GM18870 (cell line): ENCODE data around the gene RAD51B.

Experiments
- ATAC-seq: cut with Tn5 transposase; IDR thresholded peaks from one replicate; pipeline ENCODE4 v1.9.1; 2021; ENCODE audit warnings: moderate library complexity; ENCODE audit not compliant: unreplicated experiment

The RAD51B gene

GRCh38 chr14:67833403-67833802 lies 13.8 kb downstream of the RAD51B start:
- ATAC-seq, result no peak

DNA sequence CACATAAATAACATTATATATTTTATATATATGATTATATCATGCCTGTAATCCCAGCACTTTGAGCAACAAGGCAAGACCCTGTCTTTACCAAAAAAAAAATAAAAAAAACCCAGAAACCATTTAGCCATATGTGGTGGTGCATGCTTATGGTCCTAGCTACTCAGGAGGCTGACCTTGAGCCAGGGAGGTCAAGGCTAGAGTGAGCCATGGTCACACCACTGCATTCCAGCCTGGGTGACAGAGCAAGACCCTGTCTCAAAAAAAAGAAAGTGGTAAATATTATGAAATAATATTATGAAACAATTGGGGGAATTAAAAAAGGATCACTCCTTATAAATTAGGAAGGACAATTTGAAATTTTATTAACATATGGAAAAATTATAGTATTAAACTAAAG lies 16.0 kb downstream of the RAD51B start:
- ATAC-seq, result no peak

DNA sequence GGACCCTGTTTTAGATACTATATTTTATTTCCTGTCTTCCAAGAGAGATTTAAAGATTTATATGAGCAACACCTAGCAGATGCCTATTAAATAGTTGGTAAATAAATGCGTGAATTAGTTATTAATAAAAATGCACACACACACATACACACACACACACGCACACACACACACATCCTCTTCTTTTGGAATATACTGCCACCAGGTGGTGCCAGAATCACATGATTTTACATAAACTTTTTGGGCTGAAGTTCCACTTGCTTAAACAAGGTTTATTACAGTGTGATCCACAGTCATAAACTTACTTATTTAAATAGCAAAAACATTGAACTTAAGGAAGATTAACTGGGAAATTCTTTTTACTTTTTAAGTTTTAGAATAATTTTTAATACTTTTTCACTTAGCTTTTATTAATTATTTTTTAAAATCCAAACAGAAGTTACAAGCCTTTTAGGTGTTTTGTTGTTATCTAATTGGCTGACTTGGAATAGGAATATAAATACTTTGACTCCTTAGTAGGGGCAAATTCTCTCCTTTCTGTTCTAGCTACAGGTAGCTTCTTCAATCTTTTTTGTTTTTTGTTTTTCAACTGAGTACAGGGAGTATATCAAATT lies 17.5 kb downstream of the RAD51B start:
- ATAC-seq, result no peak

DNA sequence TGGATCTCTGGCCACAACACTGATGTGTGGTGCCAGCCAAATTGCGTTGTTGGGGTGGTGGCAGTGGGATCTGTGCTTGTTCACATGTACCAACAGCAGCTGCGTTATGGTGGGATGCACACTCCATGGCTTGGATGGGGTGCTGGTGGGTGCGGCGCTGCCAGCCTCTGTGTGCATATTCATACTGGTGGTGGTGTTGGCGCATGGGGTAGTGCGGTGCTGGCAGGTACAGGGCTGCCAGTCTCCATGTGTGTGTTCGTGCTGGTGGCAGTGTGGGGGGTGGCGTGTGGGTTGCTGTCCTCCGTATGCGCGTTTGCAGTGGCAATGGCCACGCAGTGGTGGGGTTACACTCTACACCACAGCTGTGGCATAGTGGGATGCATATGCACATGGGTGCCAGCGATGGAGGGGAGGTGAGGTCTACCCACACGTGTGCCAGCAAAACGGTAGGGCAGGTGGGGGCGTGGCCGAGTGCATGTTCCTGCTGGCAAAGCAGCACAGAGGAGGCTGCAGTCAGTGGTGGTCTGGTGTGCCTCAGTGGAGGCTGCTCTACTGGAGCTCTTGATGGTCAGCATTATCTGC lies 26.5 kb downstream of the RAD51B start:
- ATAC-seq, result no peak

DNA sequence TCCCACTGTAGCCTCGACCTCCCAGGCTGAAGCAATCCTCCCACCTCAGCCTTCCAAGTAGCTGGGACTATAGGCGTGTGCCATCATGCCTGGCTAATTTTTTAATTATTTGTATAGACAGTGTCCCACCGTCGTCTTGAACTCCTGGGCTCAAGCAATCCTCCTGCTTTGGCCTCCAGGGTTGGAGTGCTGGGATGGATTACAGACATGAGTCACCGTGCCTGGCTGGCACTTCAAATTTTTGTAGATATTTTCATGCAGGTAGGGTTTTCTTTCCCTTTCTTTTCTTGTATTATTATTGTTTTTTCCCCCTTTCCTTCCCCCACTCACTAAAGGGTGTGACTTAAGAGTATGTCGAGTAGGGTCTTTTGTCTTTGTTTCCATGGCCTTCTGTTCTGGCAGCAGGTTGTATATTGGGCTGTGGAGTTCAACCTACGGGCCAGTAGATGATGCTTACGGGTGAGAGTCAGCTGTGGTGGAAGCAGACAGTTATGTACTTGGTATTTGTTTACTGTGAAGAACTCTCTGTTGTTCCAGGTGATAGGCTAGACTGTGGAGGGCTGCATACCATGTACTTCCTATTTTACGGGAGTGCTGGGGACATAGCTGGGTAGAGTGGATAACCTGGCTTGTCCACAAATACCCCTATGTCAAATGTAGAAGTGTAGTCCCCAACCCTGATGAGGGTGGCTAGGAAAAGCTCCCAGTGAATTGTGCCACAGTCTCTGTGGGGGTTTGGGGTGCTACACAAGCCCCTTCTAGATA lies 30.7 kb downstream of the RAD51B start:
- ATAC-seq, result no peak

GRCh38 chr14:67851785-67852410 lies 32.3 kb downstream of the RAD51B start:
- ATAC-seq, result no peak

GRCh38 chr14:67852926-67853604 lies 33.5 kb downstream of the RAD51B start:
- ATAC-seq, result no peak

DNA sequence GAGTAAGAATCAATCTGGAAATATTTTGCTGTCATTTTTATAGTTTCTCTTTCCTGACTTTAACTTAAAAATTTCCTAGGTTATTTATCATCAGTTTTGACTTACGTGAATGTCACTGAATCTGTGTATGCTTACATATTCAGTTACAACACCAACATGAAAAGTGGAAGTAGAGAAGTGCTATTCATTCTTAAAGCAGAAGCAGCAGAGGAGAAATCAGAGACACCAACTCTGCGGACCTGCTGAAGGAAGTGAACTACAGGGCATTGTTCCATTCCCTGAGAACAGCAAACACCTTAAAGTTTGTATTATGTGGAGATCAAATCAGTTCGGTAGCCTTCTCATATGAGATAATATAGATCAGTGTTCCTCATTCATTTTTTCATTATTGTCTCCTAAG lies 34.1 kb downstream of the RAD51B start:
- ATAC-seq, result no peak

GRCh38 chr14:67856827-67857226 lies 37.2 kb downstream of the RAD51B start:
- no peak for ATAC-seq

- ATAC-seq, result no peak
These were observed 38.3 kb downstream of the RAD51B start for GRCh38 chr14:67857778-67858350.

DNA sequence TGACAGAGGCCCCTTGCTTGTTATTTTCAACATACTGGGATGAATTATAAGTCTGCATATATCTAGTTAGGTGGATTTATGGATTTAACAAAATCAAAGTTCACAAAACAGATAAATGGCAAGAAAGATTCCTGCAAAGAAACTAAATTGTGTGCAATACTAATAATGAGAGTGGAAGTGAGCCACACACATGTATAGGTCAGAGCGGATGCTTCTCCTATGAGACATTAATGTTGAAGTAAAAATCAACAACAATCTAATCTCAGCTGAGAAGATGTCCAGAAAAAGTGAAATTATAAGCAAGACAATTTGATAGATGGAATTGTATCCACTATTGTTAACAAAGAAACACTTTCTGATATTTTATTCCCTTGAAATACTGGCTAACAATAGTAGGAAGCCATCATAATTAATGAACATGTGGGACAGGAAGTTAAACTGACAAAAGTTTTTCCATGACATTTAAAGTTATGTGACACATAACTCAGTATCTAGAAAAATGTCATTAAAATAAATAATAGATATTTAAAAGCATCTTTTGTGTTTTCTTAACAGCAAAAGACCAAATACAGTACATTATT lies 39.7 kb downstream of the RAD51B start:
- no peak for ATAC-seq

GRCh38 chr14:67863223-67863622 lies 43.6 kb downstream of the RAD51B start:
- no peak for ATAC-seq

DNA sequence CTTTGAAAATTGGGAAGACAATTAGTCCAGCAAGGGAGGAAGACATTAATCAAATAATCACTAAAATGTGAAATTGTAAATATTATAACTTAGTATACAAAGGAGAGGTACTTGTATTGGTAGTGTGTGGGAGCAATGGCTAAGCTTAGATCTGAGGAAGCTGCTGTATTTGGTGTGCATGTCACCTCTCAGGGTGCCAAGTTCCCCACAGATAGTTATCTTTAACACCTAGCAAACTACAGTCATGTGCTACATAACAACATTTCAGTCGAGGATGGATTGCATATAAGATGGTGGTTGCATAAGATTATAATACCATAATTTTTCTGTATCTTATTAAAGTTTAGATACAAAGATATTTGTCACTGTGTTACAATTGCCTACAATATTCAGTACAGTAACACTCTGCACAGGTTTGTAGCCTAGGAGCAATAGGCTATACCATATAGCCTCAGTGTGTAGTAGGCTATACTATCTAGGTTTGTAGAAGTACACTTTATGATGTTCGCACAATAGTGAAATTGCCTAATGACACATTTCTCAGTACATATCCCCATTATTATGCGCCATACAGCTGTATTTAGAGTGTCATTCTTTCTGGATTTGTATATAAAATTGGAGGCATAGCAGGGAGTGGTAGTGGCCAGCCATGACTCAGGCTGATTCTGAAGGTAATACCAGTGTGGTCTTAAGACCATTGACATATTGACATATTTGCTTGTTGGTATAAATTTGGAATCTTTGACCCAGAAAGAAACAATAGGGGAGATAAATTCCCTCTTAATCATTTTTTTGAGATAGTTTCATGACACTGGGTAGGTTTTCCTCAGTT lies 55.8 kb downstream of the RAD51B start:
- no peak for ATAC-seq

- no peak for ATAC-seq
These were observed 59.4 kb downstream of the RAD51B start for GRCh38 chr14:67879026-67879425.

GRCh38 chr14:67881225-67881624 lies 61.6 kb downstream of the RAD51B start:
- peak; percentile 95 for ATAC-seq

GRCh38 chr14:67882986-67883555 lies 63.5 kb downstream of the RAD51B start:
- no peak for ATAC-seq

GRCh38 chr14:67883717-67884116 lies 64.1 kb downstream of the RAD51B start:
- no peak for ATAC-seq

- no peak for ATAC-seq
These were observed 66.6 kb downstream of the RAD51B start for GRCh38 chr14:67886191-67886590.

DNA sequence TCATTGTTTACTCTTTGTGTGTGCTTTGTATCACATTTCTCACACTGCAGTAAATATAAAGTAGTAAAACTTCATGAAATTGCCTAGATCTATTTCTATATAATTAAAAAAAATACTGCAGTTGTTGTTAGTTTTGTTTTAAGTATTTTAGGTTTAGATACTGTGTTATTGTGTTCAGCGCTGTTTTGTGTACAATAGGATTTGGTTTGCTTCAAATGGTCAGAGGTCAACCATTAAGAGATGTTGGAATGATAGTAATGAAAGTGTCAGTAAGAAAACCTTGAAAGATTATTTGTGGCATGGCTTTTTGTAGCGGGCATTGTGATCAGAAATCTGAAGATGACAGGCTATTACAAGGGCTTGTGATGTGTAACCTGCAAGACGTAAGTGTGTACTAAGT lies 67.9 kb downstream of the RAD51B start:
- ATAC-seq, result no peak
